HL-60 (cell line): ENCODE results near the gene SAMD9L.

Experiments used
- POLR2AphosphoS5 ChIP-seq: IDR thresholded peaks from 2 replicates; pipeline ENCODE4 v1.6.1; 2012; ENCODE audit warnings: low read depth
- SPI1 ChIP-seq: IDR thresholded peaks from 2 replicates; pipeline ENCODE4 v1.6.1; 2012; ENCODE audit warnings: low read depth, mild to moderate bottlenecking, borderline replicate concordance
- TF ChIP-seq, protein P1 (sequence below): IDR thresholded peaks from one replicate; pipeline ENCODE4 v1.5.1; 2011; ENCODE audit warnings: low read length, control low read depth, inconsistent platforms; ENCODE audit not compliant: insufficient read depth
- TF ChIP-seq, protein P2 (sequence below): IDR thresholded peaks from 2 replicates; pipeline ENCODE4 v1.6.1; 2012; ENCODE audit warnings: low read depth; ENCODE audit not compliant: insufficient replicate concordance

DNA sequence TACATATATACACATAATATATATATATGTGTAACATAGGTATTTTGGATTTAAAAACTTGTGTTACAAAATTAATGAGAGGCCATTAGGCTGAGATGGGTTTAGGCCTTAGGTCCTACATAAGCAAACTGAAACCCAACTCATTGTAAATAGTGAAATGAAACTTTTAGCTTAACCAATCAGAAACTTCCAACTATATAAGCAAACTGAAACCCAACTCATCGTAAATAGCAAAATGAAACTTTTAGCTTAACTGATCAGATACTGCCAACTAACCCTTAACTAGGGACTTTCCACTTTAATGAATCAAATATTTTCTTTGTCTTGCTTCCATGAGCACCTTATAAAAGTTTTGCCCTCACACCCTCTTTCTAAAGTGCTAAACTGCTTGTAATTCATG lies 17.3 kb upstream of the SAMD9L start:
- TF ChIP-seq, protein P1, sequence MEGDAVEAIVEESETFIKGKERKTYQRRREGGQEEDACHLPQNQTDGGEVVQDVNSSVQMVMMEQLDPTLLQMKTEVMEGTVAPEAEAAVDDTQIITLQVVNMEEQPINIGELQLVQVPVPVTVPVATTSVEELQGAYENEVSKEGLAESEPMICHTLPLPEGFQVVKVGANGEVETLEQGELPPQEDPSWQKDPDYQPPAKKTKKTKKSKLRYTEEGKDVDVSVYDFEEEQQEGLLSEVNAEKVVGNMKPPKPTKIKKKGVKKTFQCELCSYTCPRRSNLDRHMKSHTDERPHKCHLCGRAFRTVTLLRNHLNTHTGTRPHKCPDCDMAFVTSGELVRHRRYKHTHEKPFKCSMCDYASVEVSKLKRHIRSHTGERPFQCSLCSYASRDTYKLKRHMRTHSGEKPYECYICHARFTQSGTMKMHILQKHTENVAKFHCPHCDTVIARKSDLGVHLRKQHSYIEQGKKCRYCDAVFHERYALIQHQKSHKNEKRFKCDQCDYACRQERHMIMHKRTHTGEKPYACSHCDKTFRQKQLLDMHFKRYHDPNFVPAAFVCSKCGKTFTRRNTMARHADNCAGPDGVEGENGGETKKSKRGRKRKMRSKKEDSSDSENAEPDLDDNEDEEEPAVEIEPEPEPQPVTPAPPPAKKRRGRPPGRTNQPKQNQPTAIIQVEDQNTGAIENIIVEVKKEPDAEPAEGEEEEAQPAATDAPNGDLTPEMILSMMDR, result no peak
- TF ChIP-seq POLR2AphosphoS5 (no peak), SPI1 (no peak)
- TF ChIP-seq, protein P2, sequence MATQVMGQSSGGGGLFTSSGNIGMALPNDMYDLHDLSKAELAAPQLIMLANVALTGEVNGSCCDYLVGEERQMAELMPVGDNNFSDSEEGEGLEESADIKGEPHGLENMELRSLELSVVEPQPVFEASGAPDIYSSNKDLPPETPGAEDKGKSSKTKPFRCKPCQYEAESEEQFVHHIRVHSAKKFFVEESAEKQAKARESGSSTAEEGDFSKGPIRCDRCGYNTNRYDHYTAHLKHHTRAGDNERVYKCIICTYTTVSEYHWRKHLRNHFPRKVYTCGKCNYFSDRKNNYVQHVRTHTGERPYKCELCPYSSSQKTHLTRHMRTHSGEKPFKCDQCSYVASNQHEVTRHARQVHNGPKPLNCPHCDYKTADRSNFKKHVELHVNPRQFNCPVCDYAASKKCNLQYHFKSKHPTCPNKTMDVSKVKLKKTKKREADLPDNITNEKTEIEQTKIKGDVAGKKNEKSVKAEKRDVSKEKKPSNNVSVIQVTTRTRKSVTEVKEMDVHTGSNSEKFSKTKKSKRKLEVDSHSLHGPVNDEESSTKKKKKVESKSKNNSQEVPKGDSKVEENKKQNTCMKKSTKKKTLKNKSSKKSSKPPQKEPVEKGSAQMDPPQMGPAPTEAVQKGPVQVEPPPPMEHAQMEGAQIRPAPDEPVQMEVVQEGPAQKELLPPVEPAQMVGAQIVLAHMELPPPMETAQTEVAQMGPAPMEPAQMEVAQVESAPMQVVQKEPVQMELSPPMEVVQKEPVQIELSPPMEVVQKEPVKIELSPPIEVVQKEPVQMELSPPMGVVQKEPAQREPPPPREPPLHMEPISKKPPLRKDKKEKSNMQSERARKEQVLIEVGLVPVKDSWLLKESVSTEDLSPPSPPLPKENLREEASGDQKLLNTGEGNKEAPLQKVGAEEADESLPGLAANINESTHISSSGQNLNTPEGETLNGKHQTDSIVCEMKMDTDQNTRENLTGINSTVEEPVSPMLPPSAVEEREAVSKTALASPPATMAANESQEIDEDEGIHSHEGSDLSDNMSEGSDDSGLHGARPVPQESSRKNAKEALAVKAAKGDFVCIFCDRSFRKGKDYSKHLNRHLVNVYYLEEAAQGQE, result no peak
